SK-N-SH (cell line): ENCODE data around the gene XPR1. TPM values are rescaled to one million over a fixed set of nuclear protein-coding genes. Genes with fewer than 3 reads are reported as not detected.

ENCODE experiments used
- CTCF ChIA-PET: fragments of 300-600, 350-600 bp; formaldehyde crosslinking; extraction: SDS; loops from one replicate; lab custom pipeline; 2021; lab: Yijun Ruan, JAX
- POLR2A ChIA-PET: fragments of 350-600 bp; sonication (Branson Sonifier 250); formaldehyde crosslinking; extraction: SDS; loops from one replicate; lab custom pipeline; 2020; ENCODE audit warnings: antibody characterized with exemption, inconsistent platforms; lab: Yijun Ruan, JAX
- DNase-seq: peaks from one replicate; pipeline ENCODE4 v3.0.0; 2012
- H2AFZ ChIP-seq: fragments of 200-600 bp; sonication (generic); 2 replicates; pipeline ENCODE4 v1.8.1; 2016; ENCODE audit warnings: antibody characterized with exemption, mild to moderate bottlenecking, low read depth
- H3F3A ChIP-seq: fragments of 200-600 bp; sonication (generic); replicated peaks from 2 replicates; pipeline ENCODE3; 2016; ENCODE audit warnings: antibody characterized with exemption, mild to moderate bottlenecking; ENCODE audit not compliant: insufficient read depth
- H3K27ac ChIP-seq, 2 experiments: fragments of 200-500 bp in 1 of 2; fragments of 200-600 bp in 1 of 2; sonication (Bioruptor generic) in 1 of 2; sonication (generic), shearing (Covaris generic) in 1 of 2; 2 replicates each; pipeline versions ENCODE4 v1.5.1 to v1.6.1; 2014 to 2016; ENCODE audit warnings: low read depth in 2 of 2, inconsistent platforms in 1 of 2, low read length in 1 of 2, mild to moderate bottlenecking in 1 of 2, mixed read lengths in 1 of 2
- H3K27me3 ChIP-seq: fragments of 200-600 bp; sonication (generic), shearing (Covaris generic); 2 replicates; pipeline ENCODE4 v1.6.1; 2016; ENCODE audit warnings: mixed run types; ENCODE audit not compliant: insufficient read depth
- H3K36me3 ChIP-seq, 2 experiments: fragments of 200-500 bp in 1 of 2; fragments of 200-600 bp in 1 of 2; sonication (Bioruptor generic) in 1 of 2; sonication (generic) in 1 of 2; replicated peaks in 1 of 2; 2 replicates each; pipeline versions ENCODE3 to v1.5.1; 2014 to 2016; ENCODE audit warnings: low read length in 1 of 2, mild to moderate bottlenecking in 1 of 2; ENCODE audit not compliant: insufficient read depth in 2 of 2, control insufficient read depth in 1 of 2
- H3K4me1 ChIP-seq, 2 experiments: fragments of 200-500 bp in 1 of 2; fragments of 200-600 bp in 1 of 2; sonication (Bioruptor generic) in 1 of 2; sonication (generic), shearing (Covaris generic) in 1 of 2; 2 replicates each; pipeline versions ENCODE4 v1.5.1 to v1.6.1; 2014 to 2016; ENCODE audit warnings: low read depth in 1 of 2, low read length in 1 of 2, mixed run types in 1 of 2; ENCODE audit not compliant: insufficient read depth in 2 of 2, control insufficient read depth in 1 of 2
- H3K4me2 ChIP-seq: fragments of 200-600 bp; sonication (generic), shearing (Covaris generic); 2 replicates; pipeline ENCODE4 v1.6.1; 2017; ENCODE audit warnings: mixed run types
- H3K4me3 ChIP-seq, 2 experiments: fragments of 200-500 bp in 1 of 2; fragments of 200-600 bp in 1 of 2; sonication (Bioruptor generic) in 1 of 2; sonication (generic), shearing (Covaris generic) in 1 of 2; 2 replicates each; pipeline versions ENCODE4 v1.5.1 to v1.8.1; 2014 to 2016; ENCODE audit warnings: low read depth in 2 of 2, inconsistent platforms in 1 of 2, low read length in 1 of 2, mild to moderate bottlenecking in 1 of 2, mixed read lengths in 1 of 2, moderate library complexity in 1 of 2
- H3K79me2 ChIP-seq: fragments of 200-600 bp; sonication (generic); 2 replicates; pipeline ENCODE4 v1.8.1; 2017; ENCODE audit warnings: mild to moderate bottlenecking; ENCODE audit not compliant: insufficient read depth
- H3K9ac ChIP-seq: fragments of 200-600 bp; sonication (generic); 2 replicates; pipeline ENCODE4 v1.6.1; 2017; ENCODE audit warnings: mixed run types
- H3K9me2 ChIP-seq: fragments of 200-600 bp; sonication (generic); 2 replicates; pipeline ENCODE4 v1.6.1; 2017; ENCODE audit warnings: mixed run types
- H3K9me3 ChIP-seq: fragments of 200-600 bp; sonication (generic); 2 replicates; pipeline ENCODE4 v1.6.1; 2017; ENCODE audit warnings: mixed run types, mild to moderate bottlenecking, moderate library complexity
- H4K20me1 ChIP-seq: fragments of 200-600 bp; sonication (generic); 2 replicates; pipeline ENCODE4 v1.6.1; 2017; ENCODE audit warnings: mild to moderate bottlenecking, mixed run types; ENCODE audit not compliant: insufficient read depth
- ELF1 ChIP-seq: IDR thresholded peaks from 2 replicates; pipeline ENCODE4 v1.4.0; 2012
- FOXJ3 ChIP-seq: sonication (generic); formaldehyde crosslinking; IDR thresholded peaks from 2 replicates; pipeline ENCODE4 v1.5.1; 2020; ENCODE audit warnings: mild to moderate bottlenecking, missing genetic modification reagents
- FOXM1 ChIP-seq: IDR thresholded peaks from 2 replicates; pipeline ENCODE4 v1.4.0; 2012; ENCODE audit warnings: low read depth, mild to moderate bottlenecking
- GATA2 ChIP-seq: sonication (generic); formaldehyde crosslinking; IDR thresholded peaks from 2 replicates; pipeline ENCODE4 v1.5.0; 2020; ENCODE audit warnings: mild to moderate bottlenecking, missing genetic modification reagents
- NFIC ChIP-seq: IDR thresholded peaks from 2 replicates; pipeline ENCODE4 v1.4.0; 2012; ENCODE audit warnings: borderline replicate concordance
- PBX3 ChIP-seq: IDR thresholded peaks from 2 replicates; pipeline ENCODE4; 2012
- POLR2AphosphoS5 ChIP-seq: IDR thresholded peaks from 2 replicates; pipeline ENCODE4 v1.6.1; 2012; ENCODE audit warnings: low read depth, low read length
- RAD21 ChIP-seq: IDR thresholded peaks from 2 replicates; pipeline ENCODE4 v1.6.1; 2012; ENCODE audit warnings: mild to moderate bottlenecking, low read length
- RCOR1 ChIP-seq: fragments of 150-350 bp; IDR thresholded peaks from 2 replicates; pipeline ENCODE4 v1.6.1; 2017; ENCODE audit warnings: antibody characterized with exemption, low read length
- REST ChIP-seq: IDR thresholded peaks from 2 replicates; pipeline ENCODE4 v1.6.1; 2012; ENCODE audit warnings: mild to moderate bottlenecking, low read depth, low read length, moderate library complexity
- RXRA ChIP-seq: IDR thresholded peaks from 2 replicates; pipeline ENCODE4 v1.4.0; 2012; ENCODE audit warnings: low read depth, mild to moderate bottlenecking, borderline replicate concordance
- SMC3 ChIP-seq: IDR thresholded peaks from 2 replicates; pipeline ENCODE4 v1.6.1; 2012; ENCODE audit warnings: low read depth, low read length, improper control_type of control experiment
- USF1 ChIP-seq: IDR thresholded peaks from 2 replicates; pipeline ENCODE4 v1.4.0; 2012; ENCODE audit warnings: low read depth, borderline replicate concordance
- whole genome bisulfite sequencing: methylation state at CpG from one replicate; pipeline ENCODE4 v1.1.6; 2017; ENCODE audit warnings: low lambda C conversion rate; 5-methylcytosine and 5-hydroxymethylcytosine counted together
- polyA plus RNA-seq, 3 experiments: library from polyadenylated mRNA; depleted of rRNA; stranded (reverse); fragments of >200 nt; gene quantifications; 2 replicates each; pipeline ENCODE4 v1.2.3, GENCODE V29; 2012

XPR1 gene
- polyA plus RNA-seq, 1 of the 3 experiments (the other 2 are of a cell fraction): 7.9 TPM

- TF ChIP-seq PBX3: no peak
- no peak for TF ChIP-seq POLR2AphosphoS5
- TF ChIP-seq USF1: no peak
- no peak for TF ChIP-seq FOXM1
- no peak for TF ChIP-seq ELF1
- TF ChIP-seq RXRA: no peak
Measured at GRCh38 chr1:180860535-180860934, 228.7 kb downstream of the XPR1 start (continued).

GRCh38 chr1:180862305-180862704 lies 230.5 kb downstream of the XPR1 start:
- Histone ChIP-seq H3K9ac (no peak overlapping the region), H3K9me3 (no peaks in the 10 kb centered on the region), H3K9me2 (no peaks in the 10 kb centered on the region), H3K4me2 (no peak overlapping the region), H3K4me3 (no peak overlapping the region), H3K36me3 (peaks cover 15 to 17% of the 10 kb centered on the region in 2 experiments), H3K27ac (no peak overlapping the region), H3K4me1 (peaks cover 0 to 4% of the 10 kb centered on the region in 2 experiments; a peak in 1 of 4 replicates), H3K79me2 (no peaks in the 10 kb centered on the region), H4K20me1 (no peaks in the 10 kb centered on the region), H3K27me3 (no peaks in the 10 kb centered on the region), H2AFZ (no peak overlapping the region), H3F3A (no peaks in the 10 kb centered on the region)
- 74% methylated on average over 1 of the region's 1 CpG for WGBS
- DNase-seq: no peak
- TF ChIP-seq GATA2 (CRISPR knock-in tag): no peak
- no peak for TF ChIP-seq FOXJ3
- TF ChIP-seq NFIC: no peak
- TF ChIP-seq RCOR1: no peak
- TF ChIP-seq ELF1: no peak
- no peak for TF ChIP-seq RAD21
- TF ChIP-seq REST: no peak
- TF ChIP-seq SMC3: no peak
- TF ChIP-seq FOXM1: no peak
- CTCF ChIA-PET: interaction anchor here (0.7 to 11.9 kb wide), 41 partner anchors 9 to 380 kb away, joined by 3 to 213 read pairs (median 6); partner anchors contain the start of genes ACBD6 and XPR1
- POLR2A ChIA-PET: interaction anchor here (1.5 kb wide), 1 partner anchor 360 kb away, joined by 4 read pairs; the partner anchor contains the start of gene ACBD6
